GM19043 (cell line): Measurements from ENCODE around the gene KRTAP5-7.
"Not testable (repeated sequence)": the region's sequence is repeated elsewhere in the genome, so short reads cannot be mapped to it uniquely, and the experiment has no call there.

ENCODE experiments used
- ATAC-seq: cut with Tn5 transposase; IDR thresholded peaks from one replicate; pipeline ENCODE4 v1.9.1; 2021; ENCODE audit warnings: low read depth; ENCODE audit not compliant: unreplicated experiment

KRTAP5-7 gene

GRCh38 chr11:71530602-71531001, 3.5 kb downstream of the KRTAP5-7 start:
- no peak for ATAC-seq

GRCh38 chr11:71532036-71532610, 5.1 kb downstream of the KRTAP5-7 start:
- ATAC-seq: no peak

GRCh38 chr11:71534711-71535608, 7.9 kb downstream of the KRTAP5-7 start:
- ATAC-seq: not testable (repeated sequence)

- ATAC-seq: no peak
Measured at GRCh38 chr11:71535825-71536224, 8.8 kb downstream of the KRTAP5-7 start.

- no peak for ATAC-seq
Measured at GRCh38 chr11:71537537-71537936, 10.5 kb downstream of the KRTAP5-7 start.

- not testable (repeated sequence) for ATAC-seq
Measured at GRCh38 chr11:71537977-71538665, 11.1 kb downstream of the KRTAP5-7 start, which contains the start of gene KRTAP5-8. TSS of gene KRTAP5-8 (plus strand) at chr11:71538025. CDS start at chr11:71538056, 31 bp downstream.

- ATAC-seq: no peak
Measured at GRCh38 chr11:71538666-71538990, 11.6 kb downstream of the KRTAP5-7 start.

- ATAC-seq: no peak
Measured at GRCh38 chr11:71539017-71539416, 11.9 kb downstream of the KRTAP5-7 start.

- ATAC-seq: not testable (repeated sequence)
Measured at GRCh38 chr11:71539971-71540370, 12.9 kb downstream of the KRTAP5-7 start.

GRCh38 chr11:71540521-71541304, 13.6 kb downstream of the KRTAP5-7 start:
- not testable (repeated sequence) for ATAC-seq

GRCh38 chr11:71542382-71542781, 15.3 kb downstream of the KRTAP5-7 start:
- no peak for ATAC-seq

GRCh38 chr11:71542879-71543777, 16.1 kb downstream of the KRTAP5-7 start:
- ATAC-seq: no peak

- ATAC-seq: no peak
Measured at GRCh38 chr11:71543866-71544265, 16.8 kb downstream of the KRTAP5-7 start.

- no peak for ATAC-seq
Measured at GRCh38 chr11:71544525-71545214, 17.6 kb downstream of the KRTAP5-7 start.

GRCh38 chr11:71545405-71545966, 18.4 kb downstream of the KRTAP5-7 start:
- no peak for ATAC-seq

GRCh38 chr11:71548120-71548519, 21.1 kb downstream of the KRTAP5-7 start, which contains the start of gene KRTAP5-9:
TSS of gene KRTAP5-9 (plus strand) at chr11:71548420. CDS start at chr11:71548658, 238 bp downstream.
- ATAC-seq: no peak

- no peak for ATAC-seq
Measured at GRCh38 chr11:71548716-71549151, 21.7 kb downstream of the KRTAP5-7 start.

- ATAC-seq: no peak
Measured at GRCh38 chr11:71551711-71552110, 24.6 kb downstream of the KRTAP5-7 start.
